HepG2 (cell line): ENCODE results near the gene NDNF. TPM values are rescaled to one million over a fixed set of nuclear protein-coding genes. Genes with fewer than 3 reads are reported as not detected.
A peak's percentile ranks its signal among the peaks of the same experiment; 100 is the strongest.

Experiments
- ATAC-seq: fragments of 200-7000 bp; cut with Tn5 transposase; 3 replicates; pipeline ENCODE4 v1.9.1; 2020; ENCODE audit warnings: mild to moderate bottlenecking, moderate library complexity
- Bru-seq: library from RNA; stranded (reverse); fragments of 400-500 nt; gene quantifications from one replicate; lab custom pipeline; 2021; lab: Mats Ljungman, UMichigan
- BruChase-seq, 2 experiments: library from RNA; stranded (reverse); fragments of 400-500 nt; gene quantifications; one replicate each; lab custom pipeline; 2021; lab: Mats Ljungman, UMichigan
- BruUV-seq: library from RNA; stranded (reverse); fragments of 400-500 nt; replicated peaks from 2 replicates; lab custom pipeline; 2021; lab: Mats Ljungman, UMichigan
- CTCF ChIA-PET: fragments of 300-600 bp; formaldehyde crosslinking; extraction: SDS; loops from one replicate; lab custom pipeline; 2021; ENCODE audit warnings: low total read pairs, inconsistent platforms, low intra/inter-chr PET ratio; lab: Yijun Ruan, JAX
- POLR2A ChIA-PET: fragments of 350-600 bp; sonication (Branson Sonifier 250); formaldehyde crosslinking; loops from one replicate; lab custom pipeline; 2020; ENCODE audit warnings: antibody characterized with exemption, inconsistent platforms; lab: Yijun Ruan, JAX
- DNase-seq: peaks from one replicate; pipeline ENCODE4 v3.0.0-alpha.2; 2015; ENCODE audit warnings: low spot score
- FAIRE-seq: peaks from 3 replicates; lab custom pipeline; 2011; peaks lifted over from hg19 to GRCh38; lab: Jason Lieb, UNC
- H2AFZ ChIP-seq: one replicate; pipeline ENCODE4 v1.6.1; 2011; ENCODE audit warnings: low read length, inconsistent platforms
- H3K27ac ChIP-seq: fragments of 300-600 bp; 3 replicates; pipeline ENCODE4 v1.8.0; 2011; ENCODE audit warnings: mixed run types, mild to moderate bottlenecking, mixed read lengths, low read length, inconsistent platforms; ENCODE audit not compliant: insufficient read depth; ENCODE audit errors: extremely low read length
- H3K27me3 ChIP-seq, 2 experiments: fragments of 200-600 bp in 1 of 2; 2 replicates in 1 of 2; 3 replicates in 1 of 2; pipeline versions ENCODE4 v1.6.0 to v1.8.0; 2011; ENCODE audit warnings: low read length in 2 of 2, mild to moderate bottlenecking in 2 of 2, moderate library complexity in 2 of 2, inconsistent platforms in 1 of 2; ENCODE audit not compliant: insufficient read depth in 2 of 2, control insufficient read depth in 1 of 2
- H3K36me3 ChIP-seq, 2 experiments: fragments of 200-600 bp in 1 of 2; replicated peaks in 1 of 2; 2 replicates in 1 of 2; 3 replicates in 1 of 2; pipeline versions ENCODE4 v1.5.1 to v1.8.0; 2011; ENCODE audit warnings: low read length in 2 of 2, inconsistent platforms in 1 of 2; ENCODE audit not compliant: insufficient read depth in 2 of 2, control insufficient read depth in 1 of 2
- H3K4me1 ChIP-seq: 2 replicates; pipeline ENCODE4 v1.5.1; 2012; ENCODE audit warnings: low read length, inconsistent platforms; ENCODE audit not compliant: insufficient read depth
- H3K4me2 ChIP-seq: 2 replicates; pipeline ENCODE4 v1.6.0; 2011; ENCODE audit warnings: low read depth, low read length, inconsistent platforms
- H3K4me3 ChIP-seq, 3 experiments: fragments of 200-600 bp in 1 of 3; sonication (generic), shearing (Covaris generic) in 1 of 3; replicated peaks in 1 of 3; 2 replicates each; pipeline ENCODE4 v1.5.1; 2011 to 2016; ENCODE audit warnings: low read length in 3 of 3, inconsistent platforms in 2 of 3, low read depth in 2 of 3, mild to moderate bottlenecking in 2 of 3, control low read depth in 1 of 3, mixed read lengths in 1 of 3; ENCODE audit not compliant: insufficient read depth in 1 of 3
- H3K79me2 ChIP-seq: one replicate; pipeline ENCODE4 v1.6.1; 2011; ENCODE audit warnings: low read length, inconsistent platforms; ENCODE audit not compliant: insufficient read depth
- H3K9ac ChIP-seq: 2 replicates; pipeline ENCODE4 v1.6.0; 2011; ENCODE audit warnings: mild to moderate bottlenecking, low read depth, low read length, inconsistent platforms; ENCODE audit not compliant: insufficient read depth
- H3K9me3 ChIP-seq: 2 replicates; pipeline ENCODE4 v1.5.1; 2012; ENCODE audit warnings: mild to moderate bottlenecking, low read length
- H4K20me1 ChIP-seq: 2 replicates; pipeline ENCODE4 v1.6.0; 2011; ENCODE audit warnings: inconsistent platforms, mild to moderate bottlenecking, low read length, moderate library complexity; ENCODE audit not compliant: insufficient read depth
- NR3C1 ChIP-seq: sonication (generic); formaldehyde crosslinking; IDR thresholded peaks from 2 replicates; pipeline ENCODE4 v1.4.0; 2020; ENCODE audit warnings: missing genetic modification reagents
- PCBP1 ChIP-seq: fragments of 200-400 bp; formaldehyde crosslinking; IDR thresholded peaks from 2 replicates; pipeline ENCODE4 v1.6.1; 2017; ENCODE audit warnings: mild to moderate bottlenecking, low read depth, low read length, borderline replicate concordance
- WGBS: methylation state at CpG from one replicate; pipeline ENCODE4 v1.1.6; 2017; ENCODE audit warnings: low lambda C conversion rate; 5-methylcytosine and 5-hydroxymethylcytosine counted together
- in situ Hi-C: cut with HindIII; loops from 2 replicates; pipeline ENCODE4 v1.10.0; 2017; ENCODE audit warnings: low pct_unique_long_range_greater_than_20kb; ENCODE audit not compliant: extremely low pct_ligation_motif_present
- intact Hi-C: fragments of 100-400 bp; cut with micrococcal nuclease; formaldehyde crosslinking; loops from one replicate; pipeline ENCODE4 v1.10.0; 2022; ENCODE audit not compliant: unreplicated experiment
- long read RNA-seq, 2 experiments: library from RNA in 1 of 2; library from polyadenylated mRNA in 1 of 2; stranded (forward) in 1 of 2; unstranded in 1 of 2; transcript quantifications; one replicate each; pipeline ENCODE4 v2.0.0, GENCODE V29; 2019 to 2022
- polyA minus RNA-seq, 3 experiments: library from RNA; depleted of rRNA, polyadenylated mRNA; stranded (reverse); fragments of >200 nt; gene quantifications; 2 replicates each; pipeline ENCODE4 v1.2.3, GENCODE V29; 2011; ENCODE audit warnings: low replicate concordance in 1 of 3
- polyA plus RNA-seq, 8 experiments: library from polyadenylated mRNA; depleted of rRNA in 3 of 8; stranded (reverse) in 7 of 8; unstranded in 1 of 8; fragments of >200 nt; fragmentation: Illumina TruSeq in 4 of 8; extraction: Trizol in 4 of 8; gene quantifications; 2 replicates each; pipeline versions ENCODE4 v1.2.1 to v1.2.3, GENCODE V29; 2011 to 2016; ENCODE audit warnings: low read depth in 4 of 8, missing spikeins in 1 of 8, mixed read lengths in 1 of 8; ENCODE audit not compliant: insufficient read depth in 1 of 8
- total RNA-seq, 5 experiments: library from RNA; depleted of rRNA; stranded (reverse); fragments of >200 nt; fragmentation: Illumina TruSeq; extraction: Trizol; gene quantifications; 2 replicates each; pipeline ENCODE4 v1.2.3, GENCODE V29; 2016; ENCODE audit warnings: low read depth in 1 of 5

Gene NDNF, protein sequence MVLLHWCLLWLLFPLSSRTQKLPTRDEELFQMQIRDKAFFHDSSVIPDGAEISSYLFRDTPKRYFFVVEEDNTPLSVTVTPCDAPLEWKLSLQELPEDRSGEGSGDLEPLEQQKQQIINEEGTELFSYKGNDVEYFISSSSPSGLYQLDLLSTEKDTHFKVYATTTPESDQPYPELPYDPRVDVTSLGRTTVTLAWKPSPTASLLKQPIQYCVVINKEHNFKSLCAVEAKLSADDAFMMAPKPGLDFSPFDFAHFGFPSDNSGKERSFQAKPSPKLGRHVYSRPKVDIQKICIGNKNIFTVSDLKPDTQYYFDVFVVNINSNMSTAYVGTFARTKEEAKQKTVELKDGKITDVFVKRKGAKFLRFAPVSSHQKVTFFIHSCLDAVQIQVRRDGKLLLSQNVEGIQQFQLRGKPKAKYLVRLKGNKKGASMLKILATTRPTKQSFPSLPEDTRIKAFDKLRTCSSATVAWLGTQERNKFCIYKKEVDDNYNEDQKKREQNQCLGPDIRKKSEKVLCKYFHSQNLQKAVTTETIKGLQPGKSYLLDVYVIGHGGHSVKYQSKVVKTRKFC
- total RNA-seq (2016; rRNA removed; fragmentation: Illumina TruSeq; extraction: Trizol) (not detected in 2 replicates), polyA plus RNA-seq (2011; rRNA removed) (not detected in 2 replicates), polyA minus RNA-seq (2011; rRNA and poly(A)+ RNA removed; ENCODE audit: low replicate concordance) (not detected in 2 replicates), Bru-seq, nascent RNA (not detected), BruChase-seq, experiment 1, labeled RNA remaining after a 6-hour chase (percentile 3 among the genes with signal in this experiment), BruChase-seq, experiment 2, labeled RNA remaining after a 2-hour chase (not detected)
- total RNA-seq (2016; cell fraction: cytosol; rRNA removed; fragmentation: Illumina TruSeq; extraction: Trizol; ENCODE audit: low read depth), result not detected in 2 replicates
- not detected in 2 replicates for total RNA-seq (2016; cell fraction: insoluble cytoplasmic fraction; rRNA removed; fragmentation: Illumina TruSeq; extraction: Trizol)
- not detected in 2 replicates for total RNA-seq (2016; cell fraction: membrane; rRNA removed; fragmentation: Illumina TruSeq; extraction: Trizol)
- not detected in 2 replicates for total RNA-seq (2016; cell fraction: nucleus; rRNA removed; fragmentation: Illumina TruSeq; extraction: Trizol)
- polyA plus RNA-seq (2011; cell fraction: cytosol; rRNA removed), result not detected in 2 replicates
- polyA plus RNA-seq (2011; cell fraction: nucleus; rRNA removed), result not detected in 2 replicates
- not detected in 2 replicates for polyA plus RNA-seq (2012)
- polyA plus RNA-seq (2016; cell fraction: cytosol; fragmentation: Illumina TruSeq; extraction: Trizol; ENCODE audit: low read depth), result not detected in 2 replicates
- not detected in 2 replicates for polyA plus RNA-seq (2016; cell fraction: insoluble cytoplasmic fraction; fragmentation: Illumina TruSeq; extraction: Trizol; ENCODE audit: low read depth)
- polyA plus RNA-seq (2016; cell fraction: membrane; fragmentation: Illumina TruSeq; extraction: Trizol; ENCODE audit: low read depth), result not detected in 2 replicates
- not detected in 2 replicates for polyA plus RNA-seq (2016; cell fraction: nucleus; fragmentation: Illumina TruSeq; extraction: Trizol; ENCODE audit: insufficient read depth, low read depth)
- polyA minus RNA-seq (2011; cell fraction: cytosol; rRNA and poly(A)+ RNA removed), result not detected in 2 replicates
- polyA minus RNA-seq (2011; cell fraction: nucleus; rRNA and poly(A)+ RNA removed), result not detected in 2 replicates
- long read RNA-seq, experiment 1, result 0 reads
- long read RNA-seq, experiment 2, result 0 reads

DNA sequence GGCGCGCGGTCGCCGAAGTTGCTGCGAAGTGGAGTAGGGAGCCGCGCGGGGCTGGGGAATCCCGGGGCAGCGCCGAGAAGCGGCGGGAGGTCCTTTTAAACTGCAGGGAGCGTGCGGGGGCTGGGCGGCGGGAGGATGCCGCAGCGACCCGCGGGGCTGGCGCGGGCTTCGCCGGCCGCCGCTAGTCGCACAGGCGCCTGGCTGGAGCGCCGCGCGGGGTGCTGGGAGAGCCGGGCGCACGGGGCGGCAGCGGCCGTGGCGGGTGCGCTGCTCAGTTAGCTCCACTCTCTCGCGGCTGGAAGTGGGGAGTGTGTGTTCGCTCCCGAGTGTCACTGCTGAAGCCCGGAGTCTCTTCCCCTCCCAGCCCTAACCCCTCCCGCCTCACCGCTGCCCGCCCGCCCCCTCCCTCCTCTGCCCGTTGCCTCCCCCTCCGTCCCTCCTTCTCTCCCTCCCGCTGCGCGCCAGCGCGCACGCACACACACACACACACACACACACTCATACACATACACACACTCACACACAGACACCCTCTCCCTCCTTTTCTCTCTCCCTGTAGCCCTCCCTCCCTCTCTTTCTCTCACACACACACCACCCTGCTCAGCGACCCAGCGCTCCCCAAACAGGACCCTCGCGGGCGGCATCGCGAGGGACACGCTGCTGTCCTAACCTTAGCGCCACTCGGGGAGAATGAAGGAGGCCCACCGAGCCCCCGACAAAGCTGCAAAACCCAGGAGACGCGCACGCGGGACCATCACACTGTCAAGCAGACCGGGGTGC, at the start of gene NDNF:
Gene NDNF, minus strand, starts transcription at position 312 of the 780 bp plus-strand sequence. CDS start 26,698 bp downstream, outside the sequence.
- no peak within 1 kb of the TSS for H3K27ac ChIP-seq
- CTCF ChIA-PET, result no interaction called here
- POLR2A ChIA-PET, result no interaction called here

More for the DNA sequence above, at the start of gene NDNF:
- intact Hi-C loops, result no loop called here
- Histone ChIP-seq H4K20me1 (no peaks in the 10 kb centered on the region), H3K4me1 (peaks cover 6% of the 10 kb centered on the region; the same call in 1 of the 2 replicates)
- in situ Hi-C loops, result no loop called here
- FAIRE-seq, result no peak
- TF ChIP-seq NR3C1 (CRISPR knock-in tag) (no peak), PCBP1 (0 out of 2 replicates have a peak, but pooled peaks have one; percentile 44)
- TF ChIP-seq, all 625 proteins: peak for 1
- Histone ChIP-seq H3K9me3 (no peaks in the 10 kb centered on the region), H3K79me2 (no peaks in the 10 kb centered on the region), H2AFZ (no peak within 1 kb of the TSS), H3K27me3 (peaks cover 10 to 43% of the 10 kb centered on the region in 2 experiments), H3K4me3 (peak within 1 kb of the TSS in 1 of 3 experiments; percentile 28; a peak in 2 of 6 replicates), H3K9ac (no peak within 1 kb of the TSS), H3K36me3 (no peaks in the 10 kb centered on the region), H3K4me2 (peak within 1 kb of the TSS; percentile 53; the same call in 1 of the 2 replicates)
- no TSS peak for BruUV-seq
- DNase-seq, result no peak
- peak; percentile 89 for ATAC-seq
- 19% methylated on average over 35 of the region's 76 CpGs for whole genome bisulfite sequencing
